Chondrocyte (in vitro differentiated cells): ENCODE data around the gene CYP1B1. TPM values are rescaled to one million over a fixed set of nuclear protein-coding genes. Genes with fewer than 3 reads are reported as not detected.

Experiments used
- DNase-seq: peaks from one replicate; pipeline ENCODE4 v3.0.0; 2021; ENCODE audit warnings: mixed read lengths, low spot score
- H3K27ac Mint-ChIP-seq: one replicate; pipeline ENCODE4 v1.8.0; 2021; ENCODE audit warnings: mild to moderate bottlenecking, moderate library complexity, mixed read lengths; ENCODE audit not compliant: unreplicated experiment
- H3K27me3 Mint-ChIP-seq: 2 replicates; pipeline ENCODE4 v1.8.0; 2021; ENCODE audit warnings: low read depth, mixed read lengths
- H3K36me3 Mint-ChIP-seq: 2 replicates; pipeline ENCODE4 v1.8.0; 2021; ENCODE audit warnings: low read depth, mixed read lengths
- H3K4me1 Mint-ChIP-seq: 2 replicates; pipeline ENCODE4 v1.8.0; 2021; ENCODE audit warnings: low read depth, mild to moderate bottlenecking, mixed read lengths
- H3K4me3 Mint-ChIP-seq: one replicate; pipeline ENCODE4 v1.8.0; 2021; ENCODE audit warnings: mild to moderate bottlenecking, moderate library complexity, mixed read lengths; ENCODE audit not compliant: unreplicated experiment
- H3K9me3 Mint-ChIP-seq: 2 replicates; pipeline ENCODE4 v1.8.0; 2021; ENCODE audit warnings: low read depth, mixed read lengths
- CTCF ChIP-seq: fragments of 200-600 bp; sonication (generic); IDR thresholded peaks from 2 replicates; pipeline ENCODE4 v1.5.0; 2021; ENCODE audit warnings: antibody characterized with exemption, mild to moderate bottlenecking, moderate library complexity
- total RNA-seq: library from RNA; stranded (reverse); gene quantifications from 3 replicates; pipeline ENCODE4 v1.2.1, GENCODE V29; 2021

CYP1B1 gene
- total RNA-seq, 1 donor from 2014 or later, result 135 TPM

DNA sequence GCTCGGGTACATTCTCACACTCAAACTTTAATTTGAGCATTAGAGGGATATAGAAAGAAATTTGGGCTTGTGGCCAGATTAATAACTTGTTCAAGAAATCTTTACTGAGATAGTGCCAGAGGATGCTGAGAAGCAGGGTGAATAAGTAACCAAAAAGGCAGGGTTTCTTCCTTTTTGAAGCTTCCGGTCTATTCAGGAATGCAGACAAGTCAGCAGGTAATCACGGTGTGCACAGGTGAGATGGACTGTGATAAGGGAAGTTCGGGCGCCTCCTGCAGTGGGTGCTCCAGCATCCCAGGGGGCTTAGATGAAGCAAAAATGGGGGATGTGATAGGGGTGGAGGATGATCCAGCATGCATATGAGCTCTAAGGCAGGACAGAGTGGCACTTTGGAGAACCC lies 44.9 kb upstream of the CYP1B1 start:
- Mint-ChIP-seq H3K36me3 (peaks cover 1% of the 10 kb centered on the region), H3K27me3 (no peaks in the 10 kb centered on the region), H3K4me1 (peaks cover 50% of the 10 kb centered on the region), H3K27ac (no peak overlapping the region), H3K9me3 (no peaks in the 10 kb centered on the region), H3K4me3 (no peak overlapping the region)
- DNase-seq, result no peak
- no peak for TF ChIP-seq CTCF

GRCh38 chr2:38120264-38120592 lies 44.3 kb upstream of the CYP1B1 start:
- Mint-ChIP-seq H3K9me3 (no peaks in the 10 kb centered on the region), H3K36me3 (peaks cover 1% of the 10 kb centered on the region), H3K4me3 (no peak overlapping the region), H3K27me3 (no peaks in the 10 kb centered on the region), H3K4me1 (peaks cover 56% of the 10 kb centered on the region), H3K27ac (no peak overlapping the region)
- DNase-seq, result no peak
- TF ChIP-seq CTCF, result no peak

- DNase-seq, result no peak
- peaks cover 7% of the 10 kb centered on the region for H3K9me3 Mint-ChIP-seq
- no peak for TF ChIP-seq CTCF
- H3K4me1 Mint-ChIP-seq, result peaks cover 55% of the 10 kb centered on the region
- peak overlapping the region; percentile 27 for H3K27ac Mint-ChIP-seq
- peaks cover 2% of the 10 kb centered on the region for H3K36me3 Mint-ChIP-seq
- no peaks in the 10 kb centered on the region for H3K27me3 Mint-ChIP-seq
- no peak overlapping the region for H3K4me3 Mint-ChIP-seq
Observed at GRCh38 chr2:38116762-38117161, 40.8 kb upstream of the CYP1B1 start.

- H3K27me3 Mint-ChIP-seq, result no peaks in the 10 kb centered on the region
- H3K4me3 Mint-ChIP-seq, result no peak overlapping the region
- DNase-seq, result no peak
- peaks cover 46% of the 10 kb centered on the region for H3K4me1 Mint-ChIP-seq
- peak overlapping the region; percentile 76 for H3K27ac Mint-ChIP-seq
- peak; percentile 98 for TF ChIP-seq CTCF
- peaks cover 2% of the 10 kb centered on the region for H3K36me3 Mint-ChIP-seq
- peaks cover 7% of the 10 kb centered on the region for H3K9me3 Mint-ChIP-seq
Observed at GRCh38 chr2:38115216-38116032, 39.5 kb upstream of the CYP1B1 start.

GRCh38 chr2:38113981-38114708 lies 38.2 kb upstream of the CYP1B1 start:
- Mint-ChIP-seq H3K27ac (no peak overlapping the region), H3K4me3 (no peak overlapping the region), H3K36me3 (peaks cover 2% of the 10 kb centered on the region), H3K9me3 (peaks cover 7% of the 10 kb centered on the region), H3K4me1 (peaks cover 45% of the 10 kb centered on the region), H3K27me3 (no peaks in the 10 kb centered on the region)
- no peak for DNase-seq
- no peak for TF ChIP-seq CTCF
